Measurements from ENCODE around the gene DNM2. TPM values are rescaled to one million over a fixed set of nuclear protein-coding genes. Genes with fewer than 3 reads are reported as not detected.

The DNM2 gene
- total RNA-seq, 2 experiments from 2014 or later = 279 to 286 TPM

DNA sequence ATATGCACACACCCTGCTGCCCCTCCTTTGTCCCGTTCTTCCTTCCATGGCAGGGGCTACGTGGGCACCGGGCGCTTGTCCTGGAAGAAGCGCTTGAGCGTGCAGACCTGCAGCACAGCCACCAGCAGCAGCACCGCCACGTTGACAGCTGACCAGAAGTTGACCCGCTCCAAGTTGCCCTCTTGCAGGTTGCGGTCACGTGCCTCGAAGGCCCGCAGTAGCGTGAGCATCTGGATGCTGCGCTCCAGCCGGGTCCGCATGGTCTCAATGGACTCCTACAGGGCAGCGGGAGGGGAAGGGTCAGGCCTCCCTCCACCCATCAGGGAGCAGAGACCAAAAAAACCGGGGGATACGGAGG, 115.0 kb downstream of the DNM2 start:
- Mint-ChIP-seq H3K4me3 (no peak overlapping the region), H3K36me3 (ENCODE audit: low read depth) (peaks cover 60% of the 10 kb centered on the region), H3K9me3 (peaks cover 5% of the 10 kb centered on the region), H3K27ac (peak overlapping the region; percentile 33), H3K27me3 (no peaks in the 10 kb centered on the region), H3K4me1 (ENCODE audit: low read depth) (peaks cover 15% of the 10 kb centered on the region)
- no peaks in the 10 kb centered on the region for H3K27me3 ChIP-seq (ENCODE audit: control insufficient read depth in 1 of 2, insufficient read depth in 2 of 2, low read length in 2 of 2)
- ATAC-seq (ENCODE audit: poor library complexity) (no peak), DNase-seq (peak in 1 of 14 experiments; percentile 39)
- H3K4me3 ChIP-seq (ENCODE audit: low read length) = no peak overlapping the region
- POLR2A ChIA-PET = no interaction called here
- TF ChIP-seq, protein P1, sequence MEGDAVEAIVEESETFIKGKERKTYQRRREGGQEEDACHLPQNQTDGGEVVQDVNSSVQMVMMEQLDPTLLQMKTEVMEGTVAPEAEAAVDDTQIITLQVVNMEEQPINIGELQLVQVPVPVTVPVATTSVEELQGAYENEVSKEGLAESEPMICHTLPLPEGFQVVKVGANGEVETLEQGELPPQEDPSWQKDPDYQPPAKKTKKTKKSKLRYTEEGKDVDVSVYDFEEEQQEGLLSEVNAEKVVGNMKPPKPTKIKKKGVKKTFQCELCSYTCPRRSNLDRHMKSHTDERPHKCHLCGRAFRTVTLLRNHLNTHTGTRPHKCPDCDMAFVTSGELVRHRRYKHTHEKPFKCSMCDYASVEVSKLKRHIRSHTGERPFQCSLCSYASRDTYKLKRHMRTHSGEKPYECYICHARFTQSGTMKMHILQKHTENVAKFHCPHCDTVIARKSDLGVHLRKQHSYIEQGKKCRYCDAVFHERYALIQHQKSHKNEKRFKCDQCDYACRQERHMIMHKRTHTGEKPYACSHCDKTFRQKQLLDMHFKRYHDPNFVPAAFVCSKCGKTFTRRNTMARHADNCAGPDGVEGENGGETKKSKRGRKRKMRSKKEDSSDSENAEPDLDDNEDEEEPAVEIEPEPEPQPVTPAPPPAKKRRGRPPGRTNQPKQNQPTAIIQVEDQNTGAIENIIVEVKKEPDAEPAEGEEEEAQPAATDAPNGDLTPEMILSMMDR (IDR thresholded peaks at IDR 0.05) = no peak
- peaks cover 21% of the 10 kb centered on the region for H3K4me1 ChIP-seq (ENCODE audit: insufficient read depth, low read length)
- peaks cover 0 to 11% of the 10 kb centered on the region in 2 experiments for H3K9me3 ChIP-seq (ENCODE audit: control insufficient read depth in 1 of 2, insufficient read depth in 1 of 2, low read length in 2 of 2)
- CTCF ChIA-PET = no interaction called here
- H3K36me3 ChIP-seq (ENCODE audit: insufficient read depth, low read length) = peaks cover 40% of the 10 kb centered on the region
- intact Hi-C loops (cut with DNase I, micrococcal nuclease) = no loop called here
- no peak overlapping the region for H3K27ac ChIP-seq (ENCODE audit: low read depth in 1 of 2, low read length in 2 of 2)

DNA sequence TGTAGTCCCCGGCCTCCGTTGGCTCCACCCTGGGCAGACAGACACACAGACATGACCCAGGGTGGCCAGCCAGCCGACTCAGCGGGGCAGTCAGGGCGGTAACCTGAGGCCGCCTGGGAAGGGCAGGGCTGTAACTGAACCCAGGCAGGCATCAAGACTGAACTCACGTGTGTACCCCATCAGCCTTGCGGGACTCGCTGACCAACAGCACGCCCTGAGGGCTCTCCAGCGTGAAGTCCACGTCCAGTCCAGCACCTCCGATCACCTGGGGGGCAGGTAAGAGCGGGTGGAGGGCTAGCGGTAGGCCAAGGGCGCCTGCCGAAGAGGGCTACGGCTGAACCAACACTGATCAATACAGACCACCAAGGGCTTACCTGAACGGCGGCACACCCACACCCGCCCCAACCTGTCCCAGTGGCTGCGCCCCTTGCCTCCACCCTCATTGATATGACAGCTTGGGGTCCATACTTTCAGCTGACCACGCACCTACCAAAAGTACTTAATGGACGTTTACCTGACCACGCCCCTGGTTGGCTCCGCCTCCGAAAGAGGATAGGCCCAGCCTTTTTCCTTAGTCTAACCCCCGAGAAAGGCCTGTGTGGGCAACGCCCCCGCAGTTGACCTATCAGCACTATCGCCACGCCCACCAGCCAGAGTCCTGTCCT, 117.3 kb downstream of the DNM2 start:
- H3K9me3 Mint-ChIP-seq = peaks cover 7% of the 10 kb centered on the region
- ChIA-PET CTCF (interaction anchor here (2.7 to 4.1 kb wide), 2 partner anchors 29 to 118 kb away, joined by 19 to 29 read pairs; partner anchors contain the start of gene DNM2), POLR2A (interaction anchor here (0.6 to 2.8 kb wide), 18 partner anchors 9 to 739 kb away, joined by 3 to 39 read pairs (median 6); partner anchors contain the start of genes CARM1, DNM2, KRI1 and QTRT1)
- peak overlapping the region; percentile 96 for H3K27ac ChIP-seq (ENCODE audit: low read depth in 1 of 2, low read length in 2 of 2)
- H3K4me1 Mint-ChIP-seq (ENCODE audit: low read depth) = peaks cover 15% of the 10 kb centered on the region
- TF ChIP-seq, protein P1 (IDR thresholded peaks at IDR 0.05) = no peak
- peak in 1 of 14 experiments; percentile 20 for DNase-seq
- peak overlapping the region; percentile 100 for H3K27ac Mint-ChIP-seq
- no peaks in the 10 kb centered on the region for H3K27me3 Mint-ChIP-seq
- H3K36me3 Mint-ChIP-seq (ENCODE audit: low read depth) = peaks cover 41% of the 10 kb centered on the region
- H3K36me3 ChIP-seq (ENCODE audit: insufficient read depth, low read length) = peaks cover 25% of the 10 kb centered on the region
- H3K4me3 Mint-ChIP-seq = peak overlapping the region; percentile 98
- intact Hi-C loops (cut with DNase I, micrococcal nuclease) = loop anchor here (1.0 to 2.0 kb wide), 2 partner anchors 76 to 118 kb away; no protein-coding TSS in a partner anchor
- no peak for ATAC-seq (ENCODE audit: poor library complexity)
- H3K9me3 ChIP-seq (ENCODE audit: control insufficient read depth in 1 of 2, insufficient read depth in 1 of 2, low read length in 2 of 2) = peaks cover 0 to 11% of the 10 kb centered on the region in 2 experiments
- peak overlapping the region; percentile 71 for H3K4me3 ChIP-seq (ENCODE audit: low read length)
- peaks cover 21% of the 10 kb centered on the region for H3K4me1 ChIP-seq (ENCODE audit: insufficient read depth, low read length)
- no peaks in the 10 kb centered on the region for H3K27me3 ChIP-seq (ENCODE audit: control insufficient read depth in 1 of 2, insufficient read depth in 2 of 2, low read length in 2 of 2)

DNA sequence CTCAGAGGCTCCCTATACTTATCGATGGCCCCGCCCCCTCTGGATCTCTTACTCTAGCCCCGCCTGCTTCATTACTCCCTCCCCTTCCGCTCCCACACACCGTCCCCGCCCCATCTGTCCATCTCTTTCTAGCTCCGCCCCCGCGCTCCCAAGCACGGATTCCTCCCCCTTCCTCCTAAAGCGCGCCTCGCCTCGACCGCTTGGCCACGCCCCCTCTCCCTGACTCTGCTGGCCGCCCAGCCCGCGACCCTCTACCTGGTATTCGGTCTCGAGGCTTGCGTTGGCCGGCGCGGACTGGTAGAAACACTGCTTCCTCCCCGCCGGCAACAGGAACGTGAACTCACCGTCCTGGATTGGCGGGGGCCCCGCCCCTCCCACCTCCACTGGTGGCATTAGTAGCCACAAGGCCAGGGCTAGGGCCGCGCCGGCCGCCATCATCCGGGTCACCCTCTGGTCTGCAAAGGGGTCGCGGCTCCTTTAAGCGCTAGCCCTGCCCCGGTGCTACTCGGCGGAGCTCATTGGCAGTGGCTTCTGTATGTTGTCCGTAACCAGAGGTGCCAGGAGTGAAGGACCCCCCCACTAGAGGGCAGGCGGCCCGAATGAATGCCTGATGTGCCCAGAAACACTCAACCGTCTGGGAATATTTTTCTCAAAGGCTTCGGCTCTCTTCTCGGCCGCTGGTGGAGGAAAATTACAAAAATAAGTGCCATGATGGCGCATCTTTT, 118.0 kb downstream of the DNM2 start, which contains the start of gene TMED1:
TSS of gene TMED1 (minus strand) at position 459 of the 725 bp plus-strand sequence. CDS start at position 438, 21 bp downstream.
- intact Hi-C loops (cut with DNase I, micrococcal nuclease) = loop anchor here (1.0 to 2.0 kb wide), 4 partner anchors 29 to 181 kb away; partner anchors contain the start of gene ILF3 (in 1 of the 2)
- TF ChIP-seq, protein P1 (IDR thresholded peaks at IDR 0.05) = no peak
- H3K9me3 Mint-ChIP-seq = peaks cover 7% of the 10 kb centered on the region
- POLR2A ChIA-PET = interaction anchor here (0.6 to 2.8 kb wide), 27 partner anchors 9 to 740 kb away, joined by 3 to 39 read pairs (median 4); partner anchors contain the start of genes CARM1, CDC37, DNM2 and KRI1
- no peaks in the 10 kb centered on the region for H3K27me3 Mint-ChIP-seq
- peaks cover 0 to 11% of the 10 kb centered on the region in 2 experiments for H3K9me3 ChIP-seq (ENCODE audit: control insufficient read depth in 1 of 2, insufficient read depth in 1 of 2, low read length in 2 of 2)
- peaks cover 38% of the 10 kb centered on the region for H3K36me3 Mint-ChIP-seq (ENCODE audit: low read depth)
- DNase-seq (peak; percentile 85 to 98 (median 90)), ATAC-seq (ENCODE audit: poor library complexity) (peak; percentile 86)
- peak within 1 kb of the TSS; percentile 98 for H3K4me3 Mint-ChIP-seq
- H3K36me3 ChIP-seq (ENCODE audit: insufficient read depth, low read length) = peaks cover 19% of the 10 kb centered on the region
- H3K4me3 ChIP-seq (ENCODE audit: low read length) = peak within 1 kb of the TSS; percentile 71
- CTCF ChIA-PET = interaction anchor here (0.6 to 4.1 kb wide), 5 partner anchors 28 to 191 kb away, joined by 3 to 29 read pairs (median 4); partner anchors contain the start of genes CARM1 and DNM2
- H3K27ac Mint-ChIP-seq = peak within 1 kb of the TSS; percentile 100
- peaks cover 15% of the 10 kb centered on the region for H3K4me1 Mint-ChIP-seq (ENCODE audit: low read depth)
- H3K27ac ChIP-seq (ENCODE audit: low read depth in 1 of 2, low read length in 2 of 2) = peak within 1 kb of the TSS; percentile 96
- H3K27me3 ChIP-seq (ENCODE audit: control insufficient read depth in 1 of 2, insufficient read depth in 2 of 2, low read length in 2 of 2) = no peaks in the 10 kb centered on the region
- H3K4me1 ChIP-seq (ENCODE audit: insufficient read depth, low read length) = peaks cover 21% of the 10 kb centered on the region

Data from CD4-positive, alpha-beta T cell (primary cell).